HEK293 (cell line): ENCODE results near the gene FIGNL1.

Experiments
- CTCF ChIA-PET: fragments of 350-600 bp; formaldehyde crosslinking; extraction: SDS; loops from one replicate; lab custom pipeline; 2021; ENCODE audit warnings: antibody characterized with exemption; lab: Yijun Ruan, JAX
- POLR2A ChIA-PET: fragments of 300-600 bp; formaldehyde crosslinking; extraction: SDS; loops from one replicate; lab custom pipeline; 2020; ENCODE audit warnings: antibody characterized with exemption, inconsistent platforms; lab: Yijun Ruan, JAX
- H3K27ac ChIP-seq: fragments of 200-500 bp; sonication (Bioruptor generic); 2 replicates; pipeline ENCODE4 v1.5.1; 2014; ENCODE audit warnings: low read depth, low read length, control low read depth, inconsistent platforms; ENCODE audit errors: extremely low read depth
- H3K36me3 ChIP-seq, 2 experiments: fragments of 200-500 bp in 1 of 2; sonication (Bioruptor generic) in 1 of 2; 1 replicate in 1 of 2; 2 replicates in 1 of 2; pipeline ENCODE4 v1.5.1; 2014 to 2017; ENCODE audit warnings: inconsistent platforms in 2 of 2, low read length in 2 of 2; ENCODE audit not compliant: control insufficient read depth in 2 of 2, insufficient read depth in 1 of 2
- H3K4me1 ChIP-seq: fragments of 200-500 bp; sonication (Bioruptor generic); 2 replicates; pipeline ENCODE4 v1.5.1; 2014; ENCODE audit warnings: mild to moderate bottlenecking, low read length, inconsistent platforms; ENCODE audit not compliant: control insufficient read depth, insufficient read depth
- H3K4me3 ChIP-seq: 2 replicates; pipeline ENCODE4 v1.5.1; 2011; ENCODE audit warnings: low read depth, mild to moderate bottlenecking, control low read depth, low read length, moderate library complexity
- H3K9me3 ChIP-seq: fragments of 200-500 bp; sonication (Bioruptor generic); 2 replicates; pipeline ENCODE4 v1.5.1; 2014; ENCODE audit warnings: low read depth, low read length, inconsistent platforms; ENCODE audit not compliant: control insufficient read depth, insufficient read depth
- GLI2 ChIP-seq: fragments of 450-650 bp; formaldehyde crosslinking; IDR thresholded peaks from 2 replicates; pipeline ENCODE4; 2017; ENCODE audit warnings: missing biosample characterization, missing genetic modification characterization, low read depth, borderline replicate concordance
- HOXD13 ChIP-seq: sonication (generic); formaldehyde crosslinking; IDR thresholded peaks from 2 replicates; pipeline ENCODE4 v1.8.0; 2022; ENCODE audit warnings: missing genetic modification reagents, borderline replicate concordance
- RBAK ChIP-seq: fragments of 450-650 bp; formaldehyde crosslinking; IDR thresholded peaks from 2 replicates; pipeline ENCODE4 v1.5.1; 2016; ENCODE audit warnings: missing biosample characterization, missing genetic modification characterization
- SALL2 ChIP-seq: fragments of 450-650 bp; formaldehyde crosslinking; IDR thresholded peaks from 2 replicates; pipeline ENCODE4 v1.5.0; 2017; ENCODE audit warnings: missing biosample characterization, mild to moderate bottlenecking, missing genetic modification characterization, borderline replicate concordance
- SP7 ChIP-seq: fragments of 450-650 bp; formaldehyde crosslinking; IDR thresholded peaks from 2 replicates; pipeline ENCODE4 v1.5.1; 2016; ENCODE audit warnings: missing biosample characterization, missing genetic modification characterization
- YY1 ChIP-seq: fragments of 450-650 bp; formaldehyde crosslinking; IDR thresholded peaks from 2 replicates; pipeline ENCODE4 v1.5.1; 2018; ENCODE audit warnings: missing biosample characterization, missing genetic modification characterization
- ZBTB20 ChIP-seq: fragments of 450-650 bp; formaldehyde crosslinking; IDR thresholded peaks from 2 replicates; pipeline ENCODE4 v1.5.1; 2016; ENCODE audit warnings: missing biosample characterization, missing genetic modification characterization
- ZEB2 ChIP-seq: fragments of 450-650 bp; formaldehyde crosslinking; IDR thresholded peaks from 2 replicates; pipeline ENCODE4 v1.5.1; 2016; ENCODE audit warnings: missing biosample characterization, missing genetic modification characterization
- ZFP37 ChIP-seq: fragments of 450-650 bp; formaldehyde crosslinking; IDR thresholded peaks from 2 replicates; pipeline ENCODE4 v1.5.1; 2016; ENCODE audit warnings: missing biosample characterization, missing genetic modification characterization
- ZNF146 ChIP-seq: fragments of 450-650 bp; formaldehyde crosslinking; IDR thresholded peaks from 2 replicates; pipeline ENCODE4 v1.5.1; 2016; ENCODE audit warnings: missing biosample characterization, missing genetic modification characterization
- ZNF155 ChIP-seq: fragments of 450-650 bp; formaldehyde crosslinking; IDR thresholded peaks from 2 replicates; pipeline ENCODE4 v1.5.1; 2016; ENCODE audit warnings: missing biosample characterization, missing genetic modification characterization
- ZNF221 ChIP-seq: fragments of 450-650 bp; formaldehyde crosslinking; IDR thresholded peaks from 2 replicates; pipeline ENCODE4 v1.5.1; 2017; ENCODE audit warnings: missing biosample characterization, missing genetic modification characterization, borderline replicate concordance
- ZNF23 ChIP-seq: fragments of 450-650 bp; formaldehyde crosslinking; IDR thresholded peaks from 2 replicates; pipeline ENCODE4 v1.5.1; 2016; ENCODE audit warnings: missing biosample characterization, missing genetic modification characterization, borderline replicate concordance
- ZNF24 ChIP-seq: fragments of 450-650 bp; formaldehyde crosslinking; IDR thresholded peaks from 2 replicates; pipeline ENCODE4 v1.5.1; 2016; ENCODE audit warnings: missing biosample characterization, missing genetic modification characterization
- ZNF311 ChIP-seq: fragments of 450-650 bp; formaldehyde crosslinking; IDR thresholded peaks from 2 replicates; pipeline ENCODE4 v1.5.1; 2017; ENCODE audit warnings: missing biosample characterization, missing genetic modification characterization, borderline replicate concordance
- ZNF335 ChIP-seq: fragments of 450-650 bp; formaldehyde crosslinking; conservative IDR thresholded peaks from 2 replicates; pipeline ENCODE4 v1.5.1; 2016; ENCODE audit warnings: missing biosample characterization, missing genetic modification characterization
- ZNF350 ChIP-seq: fragments of 450-650 bp; formaldehyde crosslinking; IDR thresholded peaks from 2 replicates; pipeline ENCODE4 v1.5.0; 2017; ENCODE audit warnings: missing biosample characterization, mild to moderate bottlenecking, missing genetic modification characterization
- ZNF501 ChIP-seq: fragments of 450-650 bp; formaldehyde crosslinking; IDR thresholded peaks from 2 replicates; pipeline ENCODE4 v1.5.1; 2016; ENCODE audit warnings: missing biosample characterization, missing genetic modification characterization
- ZNF521 ChIP-seq: fragments of 450-650 bp; formaldehyde crosslinking; IDR thresholded peaks from 2 replicates; pipeline ENCODE4 v1.5.1; 2017; ENCODE audit warnings: missing biosample characterization, mild to moderate bottlenecking, missing genetic modification characterization
- ZNF585B ChIP-seq: fragments of 450-650 bp; formaldehyde crosslinking; IDR thresholded peaks from 2 replicates; pipeline ENCODE4 v1.5.1; 2016; ENCODE audit warnings: missing biosample characterization, missing genetic modification characterization
- ZNF670 ChIP-seq: fragments of 450-650 bp; formaldehyde crosslinking; IDR thresholded peaks from 2 replicates; pipeline ENCODE4 v1.5.1; 2016; ENCODE audit warnings: missing biosample characterization, missing genetic modification characterization, low read depth
- ZNF768 ChIP-seq: fragments of 450-650 bp; formaldehyde crosslinking; IDR thresholded peaks from 2 replicates; pipeline ENCODE4 v1.5.1; 2018; ENCODE audit warnings: missing biosample characterization, mild to moderate bottlenecking, missing genetic modification characterization
- ZNF830 ChIP-seq: fragments of 450-650 bp; IDR thresholded peaks from 2 replicates; pipeline ENCODE4 v1.5.0; 2018; ENCODE audit warnings: missing biosample characterization, missing genetic modification characterization, low read depth, mild to moderate bottlenecking, moderate library complexity
- TF ChIP-seq, protein P1 (sequence below): fragments of 450-650 bp; formaldehyde crosslinking; IDR thresholded peaks from 2 replicates; pipeline ENCODE4; 2016; ENCODE audit warnings: missing biosample characterization, missing genetic modification characterization
- TF ChIP-seq, protein P2 (sequence below): fragments of 450-650 bp; formaldehyde crosslinking; IDR thresholded peaks from 2 replicates; pipeline ENCODE4 v1.5.1; 2016; ENCODE audit warnings: missing biosample characterization, missing genetic modification characterization
- TF ChIP-seq, protein P3 (sequence below): fragments of 450-650 bp; formaldehyde crosslinking; IDR thresholded peaks from 2 replicates; pipeline ENCODE4 v1.5.1; 2016; ENCODE audit warnings: missing biosample characterization, missing genetic modification characterization
- TF ChIP-seq, protein P4 (sequence below): fragments of 450-650 bp; formaldehyde crosslinking; IDR thresholded peaks from 2 replicates; pipeline ENCODE4 v1.5.1; 2017; ENCODE audit warnings: missing biosample characterization, missing genetic modification characterization

Gene FIGNL1

DNA sequence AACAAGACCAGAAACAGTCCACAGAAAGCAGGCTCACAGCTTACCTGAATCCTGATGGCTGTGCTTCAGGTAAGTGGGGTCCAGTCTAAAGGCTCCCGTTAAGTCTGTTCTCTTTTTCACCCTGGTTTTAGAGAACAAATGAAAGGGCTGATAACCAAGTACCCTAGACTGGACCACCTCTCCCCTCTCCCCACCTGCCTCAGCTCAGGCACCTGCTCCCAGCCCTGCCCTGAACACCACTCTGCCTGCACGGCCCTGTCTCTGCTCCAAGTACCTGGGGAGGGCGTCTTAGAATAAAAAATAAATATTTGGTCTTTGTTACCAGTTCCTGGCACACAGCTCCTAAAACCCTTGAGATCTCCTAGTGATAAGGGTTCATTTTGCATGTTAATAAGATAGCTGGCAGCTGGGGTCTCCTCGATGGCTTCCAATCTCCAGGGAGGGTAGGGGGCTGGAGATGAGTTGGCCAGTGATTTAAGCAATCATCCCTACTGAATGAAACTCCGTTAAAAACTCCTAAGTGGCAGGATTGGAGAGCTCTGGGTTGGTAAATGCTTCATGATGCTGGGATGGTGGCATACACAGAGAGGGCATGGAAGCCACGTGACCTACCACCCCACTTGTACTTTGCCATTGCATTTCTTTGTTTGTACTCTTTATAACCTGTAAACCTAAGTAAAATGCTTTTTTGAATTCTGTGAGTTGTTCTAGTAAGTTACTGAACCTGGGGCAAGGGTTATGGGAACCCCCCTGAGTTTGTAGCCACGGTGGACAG is 29.8 kb upstream of the FIGNL1 start:
- Histone ChIP-seq H3K4me1 (no peaks in the 10 kb centered on the region), H3K27ac (no peak overlapping the region), H3K36me3 (no peaks in the 10 kb centered on the region), H3K9me3 (no peaks in the 10 kb centered on the region), H3K4me3 (no peak overlapping the region)
- no peak for TF ChIP-seq ZNF335 (tag by site-specific recombination)
- TF ChIP-seq ZNF350 (tag by site-specific recombination), result no peak
- TF ChIP-seq ZNF768 (tag by site-specific recombination), result no peak
- no peak for TF ChIP-seq ZFP37 (tag by site-specific recombination)
- TF ChIP-seq, protein P1, sequence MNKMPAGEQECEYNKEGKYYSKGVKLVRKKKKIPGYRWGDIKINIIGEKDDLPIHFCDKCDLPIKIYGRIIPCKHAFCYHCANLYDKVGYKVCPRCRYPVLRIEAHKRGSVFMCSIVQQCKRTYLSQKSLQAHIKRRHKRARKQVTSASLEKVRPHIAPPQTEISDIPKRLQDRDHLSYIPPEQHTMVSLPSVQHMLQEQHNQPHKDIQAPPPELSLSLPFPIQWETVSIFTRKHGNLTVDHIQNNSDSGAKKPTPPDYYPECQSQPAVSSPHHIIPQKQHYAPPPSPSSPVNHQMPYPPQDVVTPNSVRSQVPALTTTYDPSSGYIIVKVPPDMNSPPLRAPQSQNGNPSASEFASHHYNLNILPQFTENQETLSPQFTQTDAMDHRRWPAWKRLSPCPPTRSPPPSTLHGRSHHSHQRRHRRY (tag by site-specific recombination), result no peak
- TF ChIP-seq, protein P2, sequence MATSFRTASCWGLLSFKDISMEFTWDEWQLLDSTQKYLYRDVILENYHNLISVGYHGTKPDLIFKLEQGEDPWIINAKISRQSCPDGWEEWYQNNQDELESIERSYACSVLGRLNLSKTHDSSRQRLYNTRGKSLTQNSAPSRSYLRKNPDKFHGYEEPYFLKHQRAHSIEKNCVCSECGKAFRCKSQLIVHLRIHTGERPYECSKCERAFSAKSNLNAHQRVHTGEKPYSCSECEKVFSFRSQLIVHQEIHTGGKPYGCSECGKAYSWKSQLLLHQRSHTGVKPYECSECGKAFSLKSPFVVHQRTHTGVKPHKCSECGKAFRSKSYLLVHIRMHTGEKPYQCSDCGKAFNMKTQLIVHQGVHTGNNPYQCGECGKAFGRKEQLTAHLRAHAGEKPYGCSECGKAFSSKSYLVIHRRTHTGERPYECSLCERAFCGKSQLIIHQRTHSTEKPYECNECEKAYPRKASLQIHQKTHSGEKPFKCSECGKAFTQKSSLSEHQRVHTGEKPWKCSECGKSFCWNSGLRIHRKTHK (tag by site-specific recombination), result no peak
- no peak for TF ChIP-seq RBAK (tag by site-specific recombination)
- TF ChIP-seq ZEB2 (tag by site-specific recombination), result no peak
- no peak for TF ChIP-seq GLI2 (tag by site-specific recombination)
- TF ChIP-seq ZNF221, result no peak
- TF ChIP-seq ZNF23 (tag by site-specific recombination), result no peak
- no peak for TF ChIP-seq ZNF521 (tag by site-specific recombination)
- TF ChIP-seq ZNF146 (tag by site-specific recombination), result no peak
- TF ChIP-seq ZNF155 (tag by site-specific recombination), result no peak
- TF ChIP-seq ZNF670 (tag by site-specific recombination), result no peak
- ChIA-PET CTCF (interaction anchor here (0.7 to 3.0 kb wide), 2 partner anchors 12 to 108 kb away, joined by 3 to 10 read pairs; no protein-coding TSS in a partner anchor), POLR2A (no interaction called here)

DNA sequence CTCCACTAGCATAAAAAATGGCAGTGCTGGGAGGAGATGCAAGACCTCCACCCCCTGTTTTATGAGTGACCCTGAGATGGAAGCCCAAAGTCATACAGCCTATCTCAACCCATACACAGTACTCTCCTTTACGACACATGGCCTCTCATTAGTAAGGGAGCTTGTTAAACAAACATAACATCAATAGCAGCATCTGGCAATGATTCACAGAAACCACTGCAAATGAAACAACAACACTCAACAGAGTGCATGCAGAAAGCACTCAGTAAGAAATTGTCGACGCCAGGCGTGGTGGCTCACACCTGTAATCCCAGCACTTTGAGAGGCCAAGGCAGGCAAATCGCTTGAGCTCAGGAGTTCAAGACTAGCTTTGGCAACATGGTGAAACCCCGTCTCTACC is 27.5 kb upstream of the FIGNL1 start:
- Histone ChIP-seq H3K36me3 (no peaks in the 10 kb centered on the region), H3K4me1 (no peaks in the 10 kb centered on the region), H3K4me3 (no peak overlapping the region), H3K9me3 (no peaks in the 10 kb centered on the region), H3K27ac (no peak overlapping the region)
- POLR2A ChIA-PET, result interaction anchor here (0.7 kb wide), 1 partner anchor 1685 kb away, joined by 4 read pairs; no protein-coding TSS in a partner anchor
- TF ChIP-seq ZBTB20 (tag by site-specific recombination), result no peak
- TF ChIP-seq, protein P3, sequence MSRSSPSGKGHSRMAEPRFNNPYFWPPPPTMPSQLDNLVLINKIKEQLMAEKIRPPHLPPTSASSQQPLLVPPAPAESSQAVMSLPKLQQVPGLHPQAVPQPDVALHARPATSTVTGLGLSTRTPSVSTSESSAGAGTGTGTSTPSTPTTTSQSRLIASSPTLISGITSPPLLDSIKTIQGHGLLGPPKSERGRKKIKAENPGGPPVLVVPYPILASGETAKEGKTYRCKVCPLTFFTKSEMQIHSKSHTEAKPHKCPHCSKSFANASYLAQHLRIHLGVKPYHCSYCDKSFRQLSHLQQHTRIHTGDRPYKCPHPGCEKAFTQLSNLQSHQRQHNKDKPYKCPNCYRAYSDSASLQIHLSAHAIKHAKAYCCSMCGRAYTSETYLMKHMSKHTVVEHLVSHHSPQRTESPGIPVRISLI, result no peak
- TF ChIP-seq ZNF830 (tag by site-specific recombination), result no peak
- TF ChIP-seq ZNF501 (tag by site-specific recombination), result no peak
- no peak for TF ChIP-seq ZNF24 (tag by site-specific recombination)
- TF ChIP-seq SP7 (tag by site-specific recombination), result no peak
- TF ChIP-seq HOXD13 (CRISPR knock-in tag), result no peak
- TF ChIP-seq ZNF311 (tag by site-specific recombination), result no peak
- TF ChIP-seq SALL2, result no peak
- no peak for TF ChIP-seq YY1 (tag by site-specific recombination)
- TF ChIP-seq, protein P4, sequence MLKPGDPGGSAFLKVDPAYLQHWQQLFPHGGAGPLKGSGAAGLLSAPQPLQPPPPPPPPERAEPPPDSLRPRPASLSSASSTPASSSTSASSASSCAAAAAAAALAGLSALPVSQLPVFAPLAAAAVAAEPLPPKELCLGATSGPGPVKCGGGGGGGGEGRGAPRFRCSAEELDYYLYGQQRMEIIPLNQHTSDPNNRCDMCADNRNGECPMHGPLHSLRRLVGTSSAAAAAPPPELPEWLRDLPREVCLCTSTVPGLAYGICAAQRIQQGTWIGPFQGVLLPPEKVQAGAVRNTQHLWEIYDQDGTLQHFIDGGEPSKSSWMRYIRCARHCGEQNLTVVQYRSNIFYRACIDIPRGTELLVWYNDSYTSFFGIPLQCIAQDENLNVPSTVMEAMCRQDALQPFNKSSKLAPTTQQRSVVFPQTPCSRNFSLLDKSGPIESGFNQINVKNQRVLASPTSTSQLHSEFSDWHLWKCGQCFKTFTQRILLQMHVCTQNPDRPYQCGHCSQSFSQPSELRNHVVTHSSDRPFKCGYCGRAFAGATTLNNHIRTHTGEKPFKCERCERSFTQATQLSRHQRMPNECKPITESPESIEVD (tag by site-specific recombination), result no peak
- TF ChIP-seq ZNF585B (tag by site-specific recombination), result no peak
- CTCF ChIA-PET, result interaction anchor here (1.6 kb wide), 1 partner anchor 10 kb away, joined by 7 read pairs; no protein-coding TSS in a partner anchor
